RPMI8226 (cell line): ENCODE data around the gene ABCA4.
A peak's percentile ranks its signal among the peaks of the same experiment; 100 is the strongest.

ENCODE experiments used
- DNase-seq: peaks from one replicate; pipeline ENCODE4 v3.0.0-alpha.2; 2015

The ABCA4 gene

GRCh38 chr1:94079080-94079940 is 41.6 kb downstream of the ABCA4 start:
- no peak for DNase-seq

GRCh38 chr1:94072840-94073522 is 48.0 kb downstream of the ABCA4 start:
- no peak for DNase-seq

- DNase-seq, result no peak
Measured at GRCh38 chr1:94071976-94072375, 49.0 kb downstream of the ABCA4 start.

GRCh38 chr1:94071391-94071790 is 49.6 kb downstream of the ABCA4 start:
- no peak for DNase-seq

- no peak for DNase-seq
Measured at GRCh38 chr1:94070865-94071264, 50.1 kb downstream of the ABCA4 start.

- no peak for DNase-seq
Measured at GRCh38 chr1:94069919-94070285, 51.0 kb downstream of the ABCA4 start.

GRCh38 chr1:94068999-94069918 is 51.7 kb downstream of the ABCA4 start:
- peak; percentile 3 for DNase-seq

GRCh38 chr1:94068096-94068998 is 52.6 kb downstream of the ABCA4 start:
- DNase-seq, result no peak

GRCh38 chr1:94067196-94067595 is 53.8 kb downstream of the ABCA4 start:
- no peak for DNase-seq

GRCh38 chr1:94063379-94063778 is 57.6 kb downstream of the ABCA4 start:
- peak; percentile 17 for DNase-seq

- DNase-seq, result peak; percentile 25
Measured at GRCh38 chr1:94061513-94062443, 59.2 kb downstream of the ABCA4 start.

- no peak for DNase-seq
Measured at GRCh38 chr1:94060720-94061119, 60.2 kb downstream of the ABCA4 start.

GRCh38 chr1:94058766-94059165 is 62.2 kb downstream of the ABCA4 start:
- DNase-seq, result no peak

GRCh38 chr1:94056996-94057395 is 64.0 kb downstream of the ABCA4 start:
- no peak for DNase-seq

- DNase-seq, result no peak
Measured at GRCh38 chr1:94056171-94056570, 64.8 kb downstream of the ABCA4 start.

GRCh38 chr1:94055459-94056122 is 65.4 kb downstream of the ABCA4 start:
- DNase-seq, result no peak

- no peak for DNase-seq
Measured at GRCh38 chr1:94050675-94051074, 70.3 kb downstream of the ABCA4 start.

- no peak for DNase-seq
Measured at GRCh38 chr1:94050254-94050653, 70.7 kb downstream of the ABCA4 start.

GRCh38 chr1:94049791-94050190 is 71.2 kb downstream of the ABCA4 start:
- DNase-seq, result no peak

- no peak for DNase-seq
Measured at GRCh38 chr1:94048413-94049164, 72.4 kb downstream of the ABCA4 start.
